K562 (cell line): Measurements from ENCODE around the gene KAT6B. TPM values are rescaled to one million over a fixed set of nuclear protein-coding genes. Genes with fewer than 3 reads are reported as not detected.
A peak's percentile ranks its signal among the peaks of the same experiment; 100 is the strongest.

Source experiments
- FIP1L1 ChIP-seq: fragments of 200-400 bp; formaldehyde crosslinking; IDR thresholded peaks from 2 replicates; pipeline ENCODE4 v1.6.1; 2018; ENCODE audit warnings: mild to moderate bottlenecking, low read depth, low read length; ENCODE audit not compliant: poor library complexity, severe bottlenecking
- HLTF ChIP-seq: fragments of 450-650 bp; IDR thresholded peaks from 2 replicates; pipeline ENCODE4 v1.6.1; 2016
- HNRNPL ChIP-seq: fragments of 200-400 bp; formaldehyde crosslinking; IDR thresholded peaks from 2 replicates; pipeline ENCODE4 v1.6.1; 2017; ENCODE audit warnings: low read depth, mild to moderate bottlenecking, low read length
- MECOM ChIP-seq: fragments of 250-450 bp; sonication (Bioruptor Pico); IDR thresholded peaks from 2 replicates; pipeline ENCODE4 v1.8.0; 2022; ENCODE audit warnings: inconsistent platforms
- MTA3 ChIP-seq: fragments of 450-650 bp; formaldehyde crosslinking; IDR thresholded peaks from 2 replicates; pipeline ENCODE4 v1.6.1; 2017; ENCODE audit warnings: mild to moderate bottlenecking, borderline replicate concordance
- NCOA1 ChIP-seq: fragments of 450-650 bp; IDR thresholded peaks from 2 replicates; pipeline ENCODE4 v1.6.1; 2016; ENCODE audit warnings: low read depth
- PCBP2 ChIP-seq: fragments of 200-400 bp; formaldehyde crosslinking; IDR thresholded peaks from 2 replicates; pipeline ENCODE4 v1.6.1; 2018; ENCODE audit warnings: low read length, low read depth, mild to moderate bottlenecking, moderate library complexity; ENCODE audit not compliant: poor library complexity, severe bottlenecking
- U2AF1 ChIP-seq: fragments of 200-400 bp; formaldehyde crosslinking; optimal IDR thresholded peaks from 2 replicates; pipeline ENCODE3; 2017; ENCODE audit warnings: mild to moderate bottlenecking, low read depth, low read length, moderate library complexity
- ZSCAN32 ChIP-seq: fragments of 450-650 bp; formaldehyde crosslinking; IDR thresholded peaks from 2 replicates; pipeline ENCODE4 v1.4.0; 2020; ENCODE audit warnings: mild to moderate bottlenecking, moderate library complexity
- polyA plus RNA-seq, 8 experiments: library from polyadenylated mRNA; depleted of rRNA in 4 of 8; stranded (reverse) in 5 of 8; unstranded in 3 of 8; fragments of >200 nt; fragmentation: Nextera tagmentation in 2 of 8; fragmentation: Illumina TruSeq in 1 of 8; extraction: Ambion mirVana in 2 of 8; extraction: Trizol in 1 of 8; gene quantifications; 2 replicates each; pipeline versions ENCODE4 v1.2.1 to v1.2.3, GENCODE V29; 2011 to 2014; ENCODE audit warnings: inconsistent platforms in 1 of 8, missing spikeins in 1 of 8
- total RNA-seq, 7 experiments: library from RNA; depleted of rRNA in 6 of 7; stranded (reverse); fragments of >200 nt in 6 of 7; fragmentation: Illumina TruSeq in 2 of 7; extraction: Trizol in 2 of 7; gene quantifications; 2 replicates each; pipeline versions ENCODE4 v1.2.1 to v1.2.3, GENCODE V29; 2011 to 2021; ENCODE audit warnings: low replicate concordance in 1 of 7
- TF ChIP-seq, protein P1 (sequence below): sonication (generic); formaldehyde crosslinking; IDR thresholded peaks from 2 replicates; pipeline ENCODE4 v1.9.0; 2022; ENCODE audit warnings: mild to moderate bottlenecking, missing genetic modification reagents
- TF ChIP-seq, protein P2 (sequence below): fragments of 450-650 bp; conservative IDR thresholded peaks from 2 replicates; pipeline ENCODE4 v1.6.1; 2016; ENCODE audit warnings: missing genetic modification characterization, low read depth, mild to moderate bottlenecking, missing compliant biosample characterization, moderate library complexity
- TF ChIP-seq, protein P3 (sequence below), 2 experiments: fragments of 450-650 bp; conservative IDR thresholded peaks; 2 replicates each; pipeline ENCODE4 v1.6.1; 2017; ENCODE audit warnings: mild to moderate bottlenecking in 2 of 2, moderate library complexity in 2 of 2

Gene KAT6B
- total and polyA plus RNA-seq, 9 of the 15 experiments (the other 6 are each of a cell fraction or from before 2014, with no cell fraction given) = 1.4 to 9.2 (median 6.8) TPM

DNA sequence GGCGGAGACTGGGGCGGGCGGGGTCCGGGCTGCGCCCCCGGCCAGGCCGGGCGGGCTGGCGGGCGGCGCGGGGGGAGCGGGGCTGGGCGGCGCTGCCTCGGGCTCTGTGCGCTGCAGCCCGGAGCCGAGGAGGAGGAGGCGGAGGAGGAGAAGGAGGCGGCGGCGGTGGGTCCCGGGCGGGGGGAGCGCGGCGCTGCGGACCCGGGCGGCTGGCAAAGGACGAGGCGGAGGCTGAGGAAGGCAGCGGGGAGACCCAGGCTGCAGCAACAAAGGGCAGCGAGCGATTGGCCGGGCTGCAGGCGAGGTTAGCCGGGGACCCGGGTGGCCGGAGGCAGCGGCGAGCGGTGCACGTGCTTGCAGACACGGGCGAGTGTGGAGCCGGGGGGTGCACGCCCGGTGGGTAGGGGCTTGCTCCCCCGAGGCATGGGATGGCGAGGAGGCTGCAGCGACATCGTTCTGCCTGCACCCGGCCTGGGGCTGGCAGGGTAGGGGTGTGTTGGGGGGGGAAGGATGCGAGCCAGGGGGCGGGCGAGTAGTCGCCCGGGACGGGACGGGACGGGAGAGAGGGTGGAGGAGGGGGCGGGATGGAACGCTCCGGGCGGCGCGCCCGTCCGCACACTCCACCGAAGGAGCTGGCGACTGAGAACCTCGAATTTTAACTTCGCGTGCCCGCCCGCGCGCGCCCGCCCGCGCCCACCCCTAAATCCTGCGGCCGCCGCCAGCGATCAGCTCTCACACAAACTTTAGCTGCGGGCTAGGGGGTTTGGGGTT lies 844 bp upstream of the KAT6B start (continued):
- TF ChIP-seq, protein P1, sequence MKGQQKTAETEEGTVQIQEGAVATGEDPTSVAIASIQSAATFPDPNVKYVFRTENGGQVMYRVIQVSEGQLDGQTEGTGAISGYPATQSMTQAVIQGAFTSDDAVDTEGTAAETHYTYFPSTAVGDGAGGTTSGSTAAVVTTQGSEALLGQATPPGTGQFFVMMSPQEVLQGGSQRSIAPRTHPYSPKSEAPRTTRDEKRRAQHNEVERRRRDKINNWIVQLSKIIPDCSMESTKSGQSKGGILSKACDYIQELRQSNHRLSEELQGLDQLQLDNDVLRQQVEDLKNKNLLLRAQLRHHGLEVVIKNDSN (CRISPR knock-in tag) = no peak
- peak; percentile 19; the same call in 1 of the 2 replicates for TF ChIP-seq MTA3
- no peak for TF ChIP-seq MECOM (CRISPR knock-in tag)
- peak; percentile 14; the same call in 1 of the 2 replicates for TF ChIP-seq NCOA1
- TF ChIP-seq, protein P2, sequence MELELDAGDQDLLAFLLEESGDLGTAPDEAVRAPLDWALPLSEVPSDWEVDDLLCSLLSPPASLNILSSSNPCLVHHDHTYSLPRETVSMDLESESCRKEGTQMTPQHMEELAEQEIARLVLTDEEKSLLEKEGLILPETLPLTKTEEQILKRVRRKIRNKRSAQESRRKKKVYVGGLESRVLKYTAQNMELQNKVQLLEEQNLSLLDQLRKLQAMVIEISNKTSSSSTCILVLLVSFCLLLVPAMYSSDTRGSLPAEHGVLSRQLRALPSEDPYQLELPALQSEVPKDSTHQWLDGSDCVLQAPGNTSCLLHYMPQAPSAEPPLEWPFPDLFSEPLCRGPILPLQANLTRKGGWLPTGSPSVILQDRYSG (tag) = no peak
- TF ChIP-seq U2AF1 = peak; percentile 51
- TF ChIP-seq HLTF = peak; percentile 64; the same call in 1 of the 2 replicates
- TF ChIP-seq ZSCAN32 (CRISPR knock-in tag) = 0 out of 2 replicates have a peak, but pooled peaks have one; percentile 27
- peak; percentile 87 for TF ChIP-seq PCBP2
- peak; percentile 58; the same call in 1 of the 2 replicates for TF ChIP-seq HNRNPL
- TF ChIP-seq, protein P3, sequence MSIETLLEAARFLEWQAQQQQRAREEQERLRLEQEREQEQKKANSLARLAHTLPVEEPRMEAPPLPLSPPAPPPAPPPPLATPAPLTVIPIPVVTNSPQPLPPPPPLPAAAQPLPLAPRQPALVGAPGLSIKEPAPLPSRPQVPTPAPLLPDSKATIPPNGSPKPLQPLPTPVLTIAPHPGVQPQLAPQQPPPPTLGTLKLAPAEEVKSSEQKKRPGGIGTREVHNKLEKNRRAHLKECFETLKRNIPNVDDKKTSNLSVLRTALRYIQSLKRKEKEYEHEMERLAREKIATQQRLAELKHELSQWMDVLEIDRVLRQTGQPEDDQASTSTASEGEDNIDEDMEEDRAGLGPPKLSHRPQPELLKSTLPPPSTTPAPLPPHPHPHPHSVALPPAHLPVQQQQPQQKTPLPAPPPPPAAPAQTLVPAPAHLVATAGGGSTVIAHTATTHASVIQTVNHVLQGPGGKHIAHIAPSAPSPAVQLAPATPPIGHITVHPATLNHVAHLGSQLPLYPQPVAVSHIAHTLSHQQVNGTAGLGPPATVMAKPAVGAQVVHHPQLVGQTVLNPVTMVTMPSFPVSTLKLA (conservative IDR thresholded peaks at IDR 0.05) = peak; percentile 89 to 92
- TF ChIP-seq FIP1L1 = peak; percentile 63
